OCI-LY3 (cell line): ENCODE measurements around the gene HRCT1.

Source experiments
- EZH2phosphoT487 ChIP-seq: fragments of 200-600 bp; shearing (Covaris generic); IDR thresholded peaks from 2 replicates; pipeline ENCODE4 v1.6.1; 2018; ENCODE audit warnings: antibody characterized with exemption, mixed run types, low read depth
- TF ChIP-seq, protein P1 (sequence below): fragments of 200-600, 300-600 bp; sonication (generic); IDR thresholded peaks from 2 replicates; pipeline ENCODE4 v1.5.1; 2014; ENCODE audit warnings: antibody characterized with exemption, low read length, low read depth

DNA sequence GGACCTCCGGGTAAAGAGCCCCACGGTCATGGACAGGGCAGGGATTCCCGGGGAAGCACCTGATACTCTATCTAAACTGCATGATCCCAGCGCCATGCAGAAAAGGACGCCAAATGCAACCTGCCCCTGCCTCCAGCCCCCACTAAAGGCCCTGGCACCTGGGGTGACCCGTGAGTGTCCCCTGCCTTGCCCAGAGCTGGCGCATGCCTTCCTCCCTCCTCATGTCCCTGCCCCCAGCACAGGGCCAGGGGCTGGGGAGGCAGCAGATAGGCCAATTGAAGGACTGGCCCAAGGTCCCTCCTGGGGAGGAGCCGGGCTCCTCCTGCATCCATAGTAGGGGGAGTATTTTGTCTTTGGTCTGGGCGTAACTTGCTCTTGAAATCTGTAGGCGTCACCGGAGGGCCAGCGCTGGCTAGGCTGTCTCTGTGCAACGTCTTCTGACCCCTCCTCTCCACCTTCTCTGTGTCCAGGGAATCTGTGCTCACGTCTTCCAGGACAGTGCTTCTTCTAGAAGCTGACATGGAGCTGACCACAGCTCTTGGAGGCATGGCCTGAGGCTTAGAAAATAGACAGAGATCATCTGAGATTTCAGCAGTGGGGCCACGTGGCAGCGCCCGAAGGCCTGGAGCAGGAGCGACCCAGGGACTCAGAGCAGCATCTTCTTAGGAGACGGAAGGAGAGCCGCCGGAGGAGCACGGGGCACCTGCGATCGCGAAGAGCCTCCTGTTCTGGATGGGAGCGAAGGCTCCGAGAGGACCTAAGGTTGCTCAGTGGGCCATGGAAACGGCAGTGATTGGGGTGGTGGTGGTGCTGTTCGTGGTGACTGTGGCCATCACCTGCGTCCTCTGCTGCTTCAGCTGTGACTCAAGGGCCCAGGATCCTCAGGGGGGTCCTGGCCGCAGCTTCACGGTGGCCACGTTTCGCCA lies 3.9 kb downstream of the HRCT1 start:
- TF ChIP-seq, protein P1, sequence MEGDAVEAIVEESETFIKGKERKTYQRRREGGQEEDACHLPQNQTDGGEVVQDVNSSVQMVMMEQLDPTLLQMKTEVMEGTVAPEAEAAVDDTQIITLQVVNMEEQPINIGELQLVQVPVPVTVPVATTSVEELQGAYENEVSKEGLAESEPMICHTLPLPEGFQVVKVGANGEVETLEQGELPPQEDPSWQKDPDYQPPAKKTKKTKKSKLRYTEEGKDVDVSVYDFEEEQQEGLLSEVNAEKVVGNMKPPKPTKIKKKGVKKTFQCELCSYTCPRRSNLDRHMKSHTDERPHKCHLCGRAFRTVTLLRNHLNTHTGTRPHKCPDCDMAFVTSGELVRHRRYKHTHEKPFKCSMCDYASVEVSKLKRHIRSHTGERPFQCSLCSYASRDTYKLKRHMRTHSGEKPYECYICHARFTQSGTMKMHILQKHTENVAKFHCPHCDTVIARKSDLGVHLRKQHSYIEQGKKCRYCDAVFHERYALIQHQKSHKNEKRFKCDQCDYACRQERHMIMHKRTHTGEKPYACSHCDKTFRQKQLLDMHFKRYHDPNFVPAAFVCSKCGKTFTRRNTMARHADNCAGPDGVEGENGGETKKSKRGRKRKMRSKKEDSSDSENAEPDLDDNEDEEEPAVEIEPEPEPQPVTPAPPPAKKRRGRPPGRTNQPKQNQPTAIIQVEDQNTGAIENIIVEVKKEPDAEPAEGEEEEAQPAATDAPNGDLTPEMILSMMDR, result no peak
- no peak for TF ChIP-seq EZH2phosphoT487
